SU-DHL-6 (cell line): ENCODE measurements around the gene TNFAIP1.

ENCODE experiments used
- H2AFZ ChIP-seq: fragments of 200-600 bp; sonication (generic); 2 replicates; pipeline ENCODE4 v1.6.1; 2014; ENCODE audit warnings: low read depth, mild to moderate bottlenecking, moderate library complexity, mixed read lengths, antibody characterized with exemption, low read length; ENCODE audit not compliant: severe bottlenecking
- H3F3A ChIP-seq: fragments of 200-600 bp; shearing (Covaris generic); 2 replicates; pipeline ENCODE4 v1.6.0; 2016; ENCODE audit warnings: antibody characterized with exemption, mild to moderate bottlenecking; ENCODE audit not compliant: insufficient read depth
- H3K27ac ChIP-seq: fragments of 200-600 bp; sonication (generic); 2 replicates; pipeline ENCODE4 v1.5.1; 2016; ENCODE audit warnings: low read depth, mild to moderate bottlenecking, low read length, moderate library complexity, mixed read lengths
- H3K27me3 ChIP-seq: fragments of 200-600 bp; sonication (generic), shearing (Covaris generic); 2 replicates; pipeline ENCODE4 v1.6.0; 2014; ENCODE audit warnings: mild to moderate bottlenecking, low read length
- H3K36me3 ChIP-seq: fragments of 200-600 bp; sonication (generic); 2 replicates; pipeline ENCODE4 v1.6.1; 2014; ENCODE audit warnings: mild to moderate bottlenecking, low read length, mixed read lengths
- H3K4me2 ChIP-seq: fragments of 300-600, 200-600 bp; shearing (Covaris generic), sonication (generic); 2 replicates; pipeline ENCODE4 v1.6.0; 2014; ENCODE audit warnings: low read length, low read depth, mild to moderate bottlenecking; ENCODE audit not compliant: poor library complexity, severe bottlenecking
- H3K4me3 ChIP-seq: fragments of 200-600 bp; sonication (generic); 2 replicates; pipeline ENCODE4 v1.5.1; 2014; ENCODE audit warnings: antibody characterized with exemption, low read length, mild to moderate bottlenecking, mixed read lengths; ENCODE audit not compliant: insufficient read depth, poor library complexity, severe bottlenecking
- H3K79me2 ChIP-seq: fragments of 200-600 bp; sonication (generic); 2 replicates; pipeline ENCODE4 v1.6.1; 2014; ENCODE audit warnings: mild to moderate bottlenecking, low read length, moderate library complexity; ENCODE audit not compliant: insufficient read depth
- H3K9ac ChIP-seq: fragments of 200-600 bp; sonication (generic); 2 replicates; pipeline ENCODE4 v1.7.0; 2014; ENCODE audit warnings: mild to moderate bottlenecking, low read length
- H3K9me2 ChIP-seq: fragments of 200-600 bp; sonication (generic); replicated peaks from 2 replicates; pipeline ENCODE4 v1.6.1; 2014; ENCODE audit warnings: low read length; ENCODE audit not compliant: insufficient read depth
- H3K9me3 ChIP-seq: fragments of 200-600 bp; sonication (generic); 2 replicates; pipeline ENCODE4 v1.6.1; 2014; ENCODE audit warnings: low read length, mixed read lengths; ENCODE audit not compliant: insufficient read depth
- H4K20me1 ChIP-seq: fragments of 200-600 bp; sonication (generic); 2 replicates; pipeline ENCODE4 v1.6.1; 2014; ENCODE audit warnings: low read depth, mild to moderate bottlenecking, antibody characterized with exemption, low read length, moderate library complexity, mixed read lengths
- EZH2phosphoT487 ChIP-seq: fragments of 200-600 bp; sonication (generic), shearing (Covaris generic); conservative IDR thresholded peaks from 2 replicates; pipeline ENCODE4 v1.6.1; 2018; ENCODE audit warnings: mild to moderate bottlenecking, antibody characterized with exemption, low read length, moderate library complexity, mixed read lengths
- TF ChIP-seq, protein P1 (sequence below): fragments of 200-600 bp; sonication (generic); IDR thresholded peaks from one replicate; pipeline ENCODE4 v1.5.1; 2017; ENCODE audit warnings: antibody characterized with exemption, mild to moderate bottlenecking, low read length, moderate library complexity; ENCODE audit not compliant: insufficient read depth, poor library complexity, severe bottlenecking

TNFAIP1 gene

DNA sequence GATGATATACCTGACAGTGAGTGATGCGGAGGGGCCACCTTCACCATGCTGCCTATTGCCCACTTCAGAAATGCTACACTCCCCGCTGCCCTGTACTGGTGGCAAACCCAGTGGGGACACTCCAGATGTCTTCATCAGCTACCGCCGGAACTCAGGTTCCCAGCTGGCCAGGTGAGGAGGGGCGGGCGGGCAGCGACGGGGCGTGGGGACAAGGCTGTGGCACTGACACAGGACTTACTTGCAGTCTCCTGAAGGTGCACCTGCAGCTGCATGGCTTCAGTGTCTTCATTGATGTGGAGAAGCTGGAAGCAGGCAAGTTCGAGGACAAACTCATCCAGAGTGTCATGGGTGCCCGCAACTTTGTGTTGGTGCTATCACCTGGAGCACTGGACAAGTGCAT is 52.5 kb downstream of the TNFAIP1 start:
- no peaks in the 10 kb centered on the region for H3K27me3 ChIP-seq
- no peak overlapping the region for H3K27ac ChIP-seq
- TF ChIP-seq, protein P1, sequence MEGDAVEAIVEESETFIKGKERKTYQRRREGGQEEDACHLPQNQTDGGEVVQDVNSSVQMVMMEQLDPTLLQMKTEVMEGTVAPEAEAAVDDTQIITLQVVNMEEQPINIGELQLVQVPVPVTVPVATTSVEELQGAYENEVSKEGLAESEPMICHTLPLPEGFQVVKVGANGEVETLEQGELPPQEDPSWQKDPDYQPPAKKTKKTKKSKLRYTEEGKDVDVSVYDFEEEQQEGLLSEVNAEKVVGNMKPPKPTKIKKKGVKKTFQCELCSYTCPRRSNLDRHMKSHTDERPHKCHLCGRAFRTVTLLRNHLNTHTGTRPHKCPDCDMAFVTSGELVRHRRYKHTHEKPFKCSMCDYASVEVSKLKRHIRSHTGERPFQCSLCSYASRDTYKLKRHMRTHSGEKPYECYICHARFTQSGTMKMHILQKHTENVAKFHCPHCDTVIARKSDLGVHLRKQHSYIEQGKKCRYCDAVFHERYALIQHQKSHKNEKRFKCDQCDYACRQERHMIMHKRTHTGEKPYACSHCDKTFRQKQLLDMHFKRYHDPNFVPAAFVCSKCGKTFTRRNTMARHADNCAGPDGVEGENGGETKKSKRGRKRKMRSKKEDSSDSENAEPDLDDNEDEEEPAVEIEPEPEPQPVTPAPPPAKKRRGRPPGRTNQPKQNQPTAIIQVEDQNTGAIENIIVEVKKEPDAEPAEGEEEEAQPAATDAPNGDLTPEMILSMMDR: no peak
- TF ChIP-seq EZH2phosphoT487: no peak
- no peaks in the 10 kb centered on the region for H4K20me1 ChIP-seq
- no peak overlapping the region for H3K9ac ChIP-seq
- H3K79me2 ChIP-seq: no peaks in the 10 kb centered on the region
- H3K9me3 ChIP-seq: no peaks in the 10 kb centered on the region
- no peak overlapping the region for H3K4me3 ChIP-seq
- no peaks in the 10 kb centered on the region for H3F3A ChIP-seq
- H3K36me3 ChIP-seq: no peaks in the 10 kb centered on the region
- H2AFZ ChIP-seq: no peak overlapping the region
- H3K9me2 ChIP-seq: no peaks in the 10 kb centered on the region
- H3K4me2 ChIP-seq: no peak overlapping the region

DNA sequence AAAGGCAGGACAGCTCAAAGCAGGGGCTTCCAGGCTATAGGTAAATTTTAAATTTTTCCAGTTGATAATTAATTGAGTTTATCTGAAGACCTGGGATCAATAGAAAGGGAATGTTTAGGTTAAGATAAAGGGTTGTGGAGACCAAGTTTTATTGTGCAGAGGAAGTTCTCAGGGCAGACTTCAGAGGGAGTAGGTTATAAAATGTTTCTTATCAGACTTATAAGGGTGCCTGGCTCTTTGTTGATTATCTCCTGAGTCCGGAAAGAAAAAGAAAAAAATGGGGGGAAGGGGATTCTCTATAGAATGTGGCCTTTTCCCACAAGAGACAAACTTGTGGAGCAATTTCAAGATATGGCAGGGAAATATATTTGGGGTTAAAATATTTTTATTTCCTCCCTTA is 54.6 kb downstream of the TNFAIP1 start:
- TF ChIP-seq, protein P1: no peak
- TF ChIP-seq EZH2phosphoT487: no peak
- Histone ChIP-seq H3K27ac (no peak overlapping the region), H3K36me3 (no peaks in the 10 kb centered on the region), H2AFZ (no peak overlapping the region), H3K9me2 (no peaks in the 10 kb centered on the region), H3K4me2 (no peak overlapping the region), H3K9me3 (no peaks in the 10 kb centered on the region), H3K4me3 (no peak overlapping the region), H3K27me3 (no peaks in the 10 kb centered on the region), H3K9ac (no peak overlapping the region), H3K79me2 (no peaks in the 10 kb centered on the region), H3F3A (no peaks in the 10 kb centered on the region), H4K20me1 (no peaks in the 10 kb centered on the region)

DNA sequence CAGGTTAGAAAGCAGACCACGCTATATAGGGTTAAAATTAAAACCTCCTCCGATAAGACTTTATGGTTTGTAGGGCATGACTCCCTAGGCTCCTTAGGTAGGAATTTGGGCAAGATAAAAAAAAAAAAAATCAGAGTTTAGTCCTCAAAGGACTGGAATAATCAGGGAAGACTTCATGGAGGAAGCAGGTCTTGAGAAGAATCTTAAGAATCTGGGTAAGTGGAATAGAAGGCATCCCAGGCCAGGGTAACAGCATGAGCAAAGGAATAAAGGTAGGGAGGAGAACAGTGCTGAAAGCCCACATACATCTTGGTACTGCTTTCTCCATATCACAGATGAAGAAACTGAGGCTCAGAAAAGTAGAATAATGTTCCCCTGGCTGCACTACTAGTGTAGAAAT is 55.0 kb downstream of the TNFAIP1 start:
- Histone ChIP-seq H3K4me3 (no peak overlapping the region), H3K27ac (no peak overlapping the region), H3K9ac (no peak overlapping the region), H4K20me1 (no peaks in the 10 kb centered on the region), H3K4me2 (no peak overlapping the region), H3K79me2 (no peaks in the 10 kb centered on the region), H3K36me3 (no peaks in the 10 kb centered on the region), H3K27me3 (no peaks in the 10 kb centered on the region), H3F3A (no peaks in the 10 kb centered on the region), H2AFZ (no peak overlapping the region), H3K9me2 (no peaks in the 10 kb centered on the region), H3K9me3 (no peaks in the 10 kb centered on the region)
- TF ChIP-seq EZH2phosphoT487: no peak
- TF ChIP-seq, protein P1: no peak
